Measurements from ENCODE around the gene TCF3. TPM values are rescaled to one million over a fixed set of nuclear protein-coding genes. Genes with fewer than 3 reads are reported as not detected.

Gene TCF3
- 34.4 and 71.9 TPM in 2 replicates for total RNA-seq

GRCh38 chr19:1652471-1653299 lies at the start of gene TCF3:
Gene TCF3 (minus strand): TSS chr19:1652615. CDS start chr19:1650248, 2,367 bp downstream.

DNA sequence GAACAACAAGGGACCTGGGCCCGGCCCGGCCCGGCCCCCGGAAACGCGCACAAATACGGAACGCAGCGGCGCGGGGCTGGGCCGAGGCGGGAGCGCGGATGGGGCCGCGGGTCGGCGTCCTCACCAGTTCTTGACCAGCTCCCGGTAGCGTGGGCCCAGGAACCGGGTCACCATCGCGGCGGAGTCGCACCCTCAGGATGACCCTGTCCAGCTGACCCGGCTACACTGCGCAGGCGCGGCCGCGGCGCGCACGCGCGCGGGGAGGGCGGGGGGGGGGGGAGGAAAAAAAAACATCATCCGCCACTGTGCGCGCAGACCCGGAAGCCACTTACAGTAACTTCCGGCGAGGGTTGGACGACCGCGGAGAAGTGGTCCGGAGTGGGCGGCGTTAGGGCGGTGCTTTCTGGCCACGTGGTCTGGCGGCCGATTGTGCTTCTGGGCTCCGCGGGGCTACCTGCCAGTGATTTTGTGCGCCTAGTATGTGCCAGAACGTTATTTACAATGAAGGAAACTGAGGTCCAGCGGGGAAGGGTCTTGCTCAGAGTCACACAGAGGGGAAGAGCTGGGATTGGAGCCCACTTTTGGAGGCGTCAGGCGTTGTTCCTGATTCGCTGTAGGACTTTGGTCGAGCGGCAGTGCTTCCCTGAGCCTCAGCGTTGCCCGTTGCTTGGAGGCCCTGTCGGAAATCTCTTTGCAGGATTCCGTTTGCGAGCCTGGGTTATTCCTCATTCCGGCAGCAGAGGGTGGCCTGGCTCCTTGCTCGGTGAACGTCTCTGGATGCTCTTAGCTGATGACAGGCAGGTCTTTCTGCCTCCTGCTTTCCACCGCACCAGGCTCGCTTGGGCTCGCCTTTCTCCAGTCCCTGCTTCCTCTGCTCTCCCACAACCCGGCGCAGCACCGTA lies 46.9 kb downstream of the TCF3 start, which contains the start of gene UQCR11:
UQCR11 (minus strand) TSS at position 227 of the 902 bp plus-strand sequence; CDS start at position 174, 53 bp downstream.

DNA sequence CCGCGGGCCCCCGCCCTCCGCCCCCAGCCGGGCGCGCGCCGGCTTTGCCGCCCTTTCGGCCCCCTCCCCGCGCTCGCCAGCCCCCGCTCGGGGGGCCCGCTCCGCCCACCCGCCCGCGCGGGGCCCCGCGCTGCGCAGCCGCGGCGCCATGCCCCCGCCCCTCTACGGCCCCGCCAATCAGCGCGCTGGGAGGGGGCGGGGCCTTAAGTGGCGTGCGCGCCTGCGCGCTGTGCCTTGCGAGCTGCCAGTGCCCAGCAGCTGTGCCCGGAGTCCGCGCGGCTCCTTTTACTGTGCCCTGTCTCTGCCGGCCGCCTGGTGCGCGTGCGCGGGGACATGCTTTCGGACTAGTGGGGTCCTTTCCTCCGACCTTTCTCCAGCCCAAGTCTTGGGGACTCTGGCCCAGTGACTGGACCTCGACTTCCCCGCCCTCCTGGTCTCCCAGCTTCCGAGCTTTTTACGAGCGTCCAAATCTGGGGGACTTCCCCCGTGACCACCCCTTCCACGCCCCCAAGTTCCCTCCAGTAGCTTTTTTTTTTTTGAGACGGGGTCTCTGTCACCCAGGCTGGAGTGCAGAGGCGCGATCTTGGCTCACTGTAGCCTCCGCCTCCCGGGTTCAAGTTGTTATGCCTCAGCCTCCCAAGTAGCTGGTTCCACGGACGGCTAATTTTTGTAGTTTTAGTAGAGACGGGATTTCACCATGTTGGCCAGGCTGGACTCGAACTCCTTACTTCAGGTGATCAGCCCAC lies 59.5 kb downstream of the TCF3 start, which contains the start of gene MBD3:
MBD3 (minus strand) TSS at position 111 of the 746 bp plus-strand sequence. CDS start 234 bp downstream, outside the sequence.

DNA sequence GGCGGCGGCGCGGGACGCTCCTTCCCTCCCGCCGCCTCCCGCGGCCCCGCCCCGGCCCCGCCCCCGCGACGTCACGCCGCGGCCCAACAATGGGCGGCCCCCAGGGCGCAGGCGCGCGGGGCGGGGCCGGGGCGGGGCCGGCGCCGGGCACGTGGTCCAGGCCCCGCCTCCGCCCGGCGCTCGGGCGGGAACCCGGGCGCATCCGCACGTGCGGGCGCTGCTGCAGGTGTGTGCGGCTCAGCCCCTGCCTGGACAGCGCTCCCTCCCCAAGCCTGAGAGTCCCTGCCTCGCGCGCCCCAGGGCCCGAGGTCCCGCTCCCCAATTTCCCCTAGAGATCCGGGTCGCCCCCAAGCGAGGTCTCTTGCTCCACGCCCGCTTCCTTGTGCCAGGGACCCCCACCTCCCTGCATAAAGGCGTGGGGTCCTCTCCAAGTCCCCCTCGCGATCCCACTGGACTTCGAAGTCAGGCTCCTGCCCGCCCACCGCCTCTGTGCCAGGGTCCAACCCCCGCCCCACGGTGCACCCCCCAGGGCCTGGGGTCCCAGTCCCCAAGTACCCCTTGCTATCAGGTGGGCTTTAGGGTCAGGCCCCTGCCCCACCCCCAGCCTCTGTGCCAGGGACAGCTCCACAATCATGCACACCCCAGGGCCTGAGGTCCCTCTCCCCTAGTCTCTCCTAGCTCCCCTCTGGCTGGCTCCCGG lies 83.9 kb downstream of the TCF3 start, which contains the start of gene MEX3D:
MEX3D (minus strand) TSS at position 6 of the 700 bp plus-strand sequence. CDS start 267 bp downstream, outside the sequence.

Other genes starting within 250 kb of the TCF3 start
- gene DAZAP1, start 245.0 kb downstream of the TCF3 start, total RNA-seq = 42.3 and 80.3 TPM in 2 replicates
- 300 and 351 TPM in 2 replicates for gene RPS15, start 214.2 kb downstream of the TCF3 start, total RNA-seq
- gene APC2, start 202.5 kb downstream of the TCF3 start, total RNA-seq = 0.19 and 0.28 TPM in 2 replicates
- gene C19orf25, start 173.4 kb downstream of the TCF3 start, total RNA-seq = 21.3 and 23.7 TPM in 2 replicates
- 0.19 and 1.4 TPM in 2 replicates for gene PCSK4, start 162.3 kb downstream of the TCF3 start, total RNA-seq
- gene REEP6, start 161.4 kb downstream of the TCF3 start, total RNA-seq = 1.2 and 2.8 TPM in 2 replicates
- gene ADAMTSL5, start 139.6 kb downstream of the TCF3 start, total RNA-seq = 1.9 and 3.4 TPM in 2 replicates
- under 0.01 TPM in 1 of 2 replicates, not detected in the other for gene PLK5, start 128.5 kb downstream of the TCF3 start, total RNA-seq
- 40.9 and 42.0 TPM in 2 replicates for gene MEX3D, start 84.3 kb downstream of the TCF3 start, total RNA-seq
- gene MBD3, start 59.8 kb downstream of the TCF3 start, total RNA-seq = 59.2 and 101 TPM in 2 replicates
- 58.1 and 76.7 TPM in 2 replicates for gene UQCR11, start 47.2 kb downstream of the TCF3 start, total RNA-seq
- not detected in 2 replicates for gene ONECUT3, start 100.9 kb upstream of the TCF3 start, total RNA-seq
- 0.38 and 1.7 TPM in 2 replicates for gene ATP8B3, start 159.7 kb upstream of the TCF3 start, total RNA-seq
- 2.5 and 6.9 TPM in 2 replicates for gene REXO1, start 195.9 kb upstream of the TCF3 start, total RNA-seq
- 4.8 and 9.4 TPM in 2 replicates for gene KLF16, start 211.0 kb upstream of the TCF3 start, total RNA-seq
- 65.7 and 73.8 TPM in 2 replicates for gene ABHD17A, start 232.9 kb upstream of the TCF3 start, total RNA-seq

Data from regular cardiac myocyte (primary cell).